Measurements from ENCODE around the gene SLC16A4.
A peak's percentile ranks its signal among the peaks of the same experiment; 100 is the strongest.

SLC16A4 gene

GRCh38 chr1:110339407-110340206 is 51.2 kb downstream of the SLC16A4 start:
- TF ChIP-seq CTCF (IDR thresholded peaks at IDR 0.05; ENCODE audit: low read depth, low read length, missing control alignments): peak; percentile 47
- peak; percentile 24 for DNase-seq (ENCODE audit: low read depth)
- H3K4me3 ChIP-seq (ENCODE audit: low read depth, low read length): peak overlapping the region; percentile 86

GRCh38 chr1:110338886-110339406 is 51.9 kb downstream of the SLC16A4 start, which contains the start of gene RBM15:
RBM15 (plus strand) TSS chr1:110339377; CDS start chr1:110339406, 29 bp downstream.
- no peak for TF ChIP-seq CTCF (IDR thresholded peaks at IDR 0.05; ENCODE audit: low read depth, low read length, missing control alignments)
- peak; percentile 100 for DNase-seq (ENCODE audit: low read depth)
- peak within 1 kb of the TSS; percentile 86 for H3K4me3 ChIP-seq (ENCODE audit: low read depth, low read length)

GRCh38 chr1:110338309-110338885 is 52.4 kb downstream of the SLC16A4 start:
- peak overlapping the region; percentile 79 for H3K4me3 ChIP-seq (ENCODE audit: low read depth, low read length)
- peak; percentile 52 for TF ChIP-seq CTCF (IDR thresholded peaks at IDR 0.05; ENCODE audit: low read depth, low read length, missing control alignments)
- DNase-seq (ENCODE audit: low read depth): peak; percentile 89

GRCh38 chr1:110337704-110338308 is 53.0 kb downstream of the SLC16A4 start:
- TF ChIP-seq CTCF (IDR thresholded peaks at IDR 0.05; ENCODE audit: low read depth, low read length, missing control alignments): no peak
- peak overlapping the region; percentile 79 for H3K4me3 ChIP-seq (ENCODE audit: low read depth, low read length)
- DNase-seq (ENCODE audit: low read depth): peak; percentile 15

- DNase-seq (ENCODE audit: low read depth): no peak
- TF ChIP-seq CTCF (IDR thresholded peaks at IDR 0.05; ENCODE audit: low read depth, low read length, missing control alignments): no peak
- no peak overlapping the region; the same call in 1 of the 2 replicates for H3K4me3 ChIP-seq (ENCODE audit: low read depth, low read length)
Measured at GRCh38 chr1:110336300-110337039, 54.4 kb downstream of the SLC16A4 start.

GRCh38 chr1:110335265-110335664 is 55.6 kb downstream of the SLC16A4 start:
- DNase-seq (ENCODE audit: low read depth): no peak
- no peak for TF ChIP-seq CTCF (IDR thresholded peaks at IDR 0.05; ENCODE audit: low read depth, low read length, missing control alignments)
- H3K4me3 ChIP-seq (ENCODE audit: low read depth, low read length): no peak overlapping the region
